ENCODE results near the gene SIM2.

- TF ChIP-seq EZH2 (IDR thresholded peaks at IDR 0.05; ENCODE audit: borderline replicate concordance, insufficient read depth, low read depth, low read length, poor library complexity, severe bottlenecking): no peak
- no peak for TF ChIP-seq CTCF (IDR thresholded peaks at IDR 0.05)
Observed at GRCh38 chr21:36783612-36784374, 84.9 kb downstream of the SIM2 start.

Measured in B cell (primary cell).